Measurements from ENCODE around the gene KLK2.
A peak's percentile ranks its signal among the peaks of the same experiment; 100 is the strongest.

Gene KLK2

GRCh38 chr19:50925734-50926133, 52.5 kb downstream of the KLK2 start:
- no peak for DNase-seq

- DNase-seq, result no peak
Observed at GRCh38 chr19:50926144-50926543, 52.9 kb downstream of the KLK2 start.

- peak; percentile 70 for DNase-seq
Observed at GRCh38 chr19:50928831-50929230, 55.6 kb downstream of the KLK2 start.

All from DMS53 (cell line).